HG02798 (cell line): ENCODE measurements around the gene C12orf54.
"Not testable (repeated sequence)": the region's sequence is repeated elsewhere in the genome, so short reads cannot be mapped to it uniquely, and the experiment has no call there.

Source experiments
- ATAC-seq: cut with Tn5 transposase; IDR thresholded peaks from one replicate; pipeline ENCODE4 v1.9.1; 2021; ENCODE audit warnings: mild to moderate bottlenecking; ENCODE audit not compliant: unreplicated experiment, poor library complexity

C12orf54 gene

DNA sequence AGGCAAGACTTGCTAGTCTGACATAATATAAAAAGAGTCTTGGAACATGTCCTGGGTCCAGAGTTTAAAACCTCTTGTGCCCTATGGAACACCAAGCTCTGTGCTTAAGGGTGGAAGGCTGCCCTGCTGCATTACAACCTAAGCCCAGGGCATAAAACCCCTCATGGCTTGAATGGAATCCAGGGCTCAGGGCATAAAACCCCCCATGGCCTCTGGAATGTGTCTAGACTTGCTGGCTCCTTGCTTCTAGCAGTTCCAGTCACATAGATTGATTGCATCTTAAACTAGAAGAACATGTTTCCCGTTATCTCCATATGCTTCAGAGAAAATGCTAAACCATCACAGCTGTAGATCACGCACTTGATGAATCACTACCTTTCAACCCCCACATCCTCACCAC is 24.5 kb downstream of the C12orf54 start:
- ATAC-seq: not testable (repeated sequence)

DNA sequence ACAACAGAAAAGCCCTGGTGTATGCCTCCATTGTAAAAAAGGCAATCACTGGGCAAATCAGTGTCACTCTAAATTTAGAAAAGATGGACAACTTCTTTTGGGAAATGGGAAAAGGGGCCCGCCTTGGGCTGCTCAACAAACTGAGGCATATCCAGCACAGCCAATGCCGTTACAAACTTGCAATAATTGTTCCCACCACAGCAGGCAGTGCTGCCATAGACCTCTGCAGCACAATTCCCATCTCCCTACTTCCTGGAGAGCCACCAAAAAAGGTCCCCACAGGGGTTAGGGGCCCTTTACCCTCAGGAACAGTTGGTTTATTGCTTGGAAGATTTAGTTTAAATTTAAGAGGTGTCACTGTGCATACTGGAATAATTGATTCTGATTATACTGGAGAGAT is 26.7 kb downstream of the C12orf54 start:
- ATAC-seq: no peak

DNA sequence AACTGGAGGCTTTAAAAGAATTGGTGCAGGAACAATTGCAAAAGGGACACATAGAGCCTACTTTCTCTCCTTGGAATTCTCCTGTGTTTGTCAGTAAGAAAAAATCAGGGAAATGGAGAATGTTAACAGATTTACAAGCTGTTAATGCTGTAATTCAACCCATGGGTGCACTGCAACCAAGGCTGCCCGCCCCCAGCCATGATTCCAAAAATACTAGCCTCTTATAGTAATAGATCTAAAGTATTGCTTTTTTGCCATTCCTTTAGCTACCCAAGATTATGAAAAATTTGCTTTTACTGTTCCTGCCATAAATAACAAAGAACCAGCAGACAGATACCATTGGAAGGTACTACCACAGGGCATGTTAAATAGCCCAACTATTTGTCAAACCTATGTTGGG is 27.8 kb downstream of the C12orf54 start:
- ATAC-seq: no peak

DNA sequence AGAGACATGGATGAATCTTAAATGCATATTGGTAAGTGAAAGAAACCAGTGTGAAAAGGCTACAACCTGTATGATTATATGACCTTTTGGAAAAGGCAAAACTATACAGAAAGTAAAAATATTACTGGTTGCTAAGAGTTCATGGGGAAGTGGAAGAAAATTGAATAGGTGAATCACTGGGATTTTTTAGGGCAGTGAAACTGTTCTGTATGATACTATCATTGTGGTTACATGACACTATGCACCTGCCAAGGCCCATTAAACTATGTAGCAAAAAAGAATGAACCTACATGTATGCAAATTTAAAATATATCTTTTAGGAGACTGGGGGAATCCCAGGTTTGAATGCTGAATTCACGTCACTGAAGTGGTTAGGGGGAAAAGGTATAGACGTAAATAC is 30.6 kb downstream of the C12orf54 start:
- peak; percentile 95 for ATAC-seq

DNA sequence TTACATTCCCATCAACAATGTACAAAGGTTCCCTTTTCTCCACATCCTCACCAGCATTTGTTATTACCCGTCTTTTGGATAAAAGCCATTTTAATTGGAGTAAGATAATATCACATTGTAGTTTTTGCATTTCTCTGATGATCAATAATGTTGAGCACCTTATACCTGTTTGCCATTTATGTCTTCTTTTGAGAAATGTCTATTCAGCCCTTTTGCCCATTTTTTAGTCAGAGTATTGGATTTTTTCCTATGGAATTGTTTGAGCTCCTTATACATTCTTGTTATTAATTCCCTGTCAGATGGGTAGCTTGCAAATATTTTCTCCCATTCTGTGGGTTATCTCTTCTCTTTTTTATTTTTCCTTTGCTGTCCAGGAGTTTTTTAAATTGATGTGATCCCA is 32.4 kb downstream of the C12orf54 start:
- no peak for ATAC-seq

DNA sequence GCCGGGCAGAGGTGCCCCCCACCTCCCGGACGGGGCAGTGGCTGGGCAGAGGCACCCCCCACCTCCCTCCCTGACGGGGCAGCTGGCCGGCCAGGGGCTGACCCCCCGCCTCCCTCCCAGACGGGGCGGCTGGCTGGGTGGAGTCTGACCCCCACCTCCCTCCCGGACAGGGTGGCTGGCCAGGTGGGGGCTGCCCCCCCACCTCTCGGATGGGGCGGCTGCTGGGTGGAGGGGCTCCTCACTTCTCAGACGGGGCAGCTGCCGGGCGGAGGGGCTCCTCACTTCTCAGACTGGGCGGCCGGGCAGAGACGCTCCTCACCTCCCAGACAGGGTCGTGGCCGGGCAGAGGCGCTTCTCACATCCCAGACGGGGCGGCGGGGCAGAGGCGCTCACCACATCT is 38.1 kb downstream of the C12orf54 start:
- not testable (repeated sequence) for ATAC-seq

DNA sequence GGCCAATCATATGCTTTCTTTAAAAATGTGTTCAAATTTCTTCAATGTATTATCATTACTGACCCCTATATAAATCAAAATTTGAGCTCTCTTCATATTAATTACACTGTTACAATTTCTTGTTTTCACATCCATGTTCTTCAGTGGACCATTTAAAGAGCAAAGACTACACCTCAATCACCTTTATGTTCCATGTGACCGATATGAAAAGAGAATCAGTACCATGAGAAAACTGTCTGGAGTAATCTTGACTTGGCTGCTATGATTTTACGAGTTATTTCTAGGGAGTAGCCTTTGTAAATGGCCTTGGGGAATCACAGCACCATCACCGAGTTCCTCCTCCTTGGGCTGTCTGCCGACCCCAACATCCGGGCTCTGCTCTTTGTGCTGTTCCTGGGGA is 43.0 kb downstream of the C12orf54 start, which contains the start of gene OR8S1:
OR8S1 (plus strand) TSS at position 301 of the 400 bp plus-strand sequence; CDS start at position 301, 0 bp downstream.
- no peak for ATAC-seq

DNA sequence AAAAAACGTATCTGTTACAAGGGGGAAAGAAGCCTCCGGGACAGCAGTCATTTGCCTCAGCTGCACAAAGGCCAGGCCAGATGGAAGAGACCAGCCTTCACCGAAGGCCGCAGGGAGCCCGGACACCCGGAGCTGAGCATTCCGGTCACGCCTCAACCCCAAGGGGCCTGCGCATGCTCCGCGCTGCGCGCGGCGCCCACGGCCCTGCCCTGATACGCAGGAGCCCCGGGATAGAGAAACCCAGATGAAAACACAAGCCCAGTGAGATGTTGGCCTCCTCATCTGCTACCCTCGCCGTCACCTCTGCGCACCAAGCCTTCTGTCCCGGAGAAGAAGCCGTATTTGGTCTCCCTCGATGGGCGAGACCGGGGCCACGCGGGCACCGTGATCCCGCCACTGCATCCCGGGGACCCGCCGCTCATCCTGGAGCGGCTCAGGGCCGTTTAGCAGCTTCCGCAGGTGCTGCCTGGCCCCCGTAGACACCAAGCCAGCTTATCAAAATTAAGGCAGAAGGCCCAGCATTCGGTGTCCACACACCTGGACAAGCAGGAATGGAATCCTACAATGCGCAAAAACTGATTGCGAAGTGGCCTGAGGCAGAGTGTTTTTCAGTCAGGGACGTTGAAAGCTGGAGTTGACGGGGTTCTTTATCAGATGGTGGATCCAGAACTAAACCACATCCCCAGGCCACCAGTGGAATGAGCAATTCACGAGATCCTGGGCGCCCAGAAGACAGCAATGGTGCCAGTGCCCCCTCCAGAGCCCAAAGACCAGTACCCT is 45.8 kb downstream of the C12orf54 start:
- no peak for ATAC-seq

DNA sequence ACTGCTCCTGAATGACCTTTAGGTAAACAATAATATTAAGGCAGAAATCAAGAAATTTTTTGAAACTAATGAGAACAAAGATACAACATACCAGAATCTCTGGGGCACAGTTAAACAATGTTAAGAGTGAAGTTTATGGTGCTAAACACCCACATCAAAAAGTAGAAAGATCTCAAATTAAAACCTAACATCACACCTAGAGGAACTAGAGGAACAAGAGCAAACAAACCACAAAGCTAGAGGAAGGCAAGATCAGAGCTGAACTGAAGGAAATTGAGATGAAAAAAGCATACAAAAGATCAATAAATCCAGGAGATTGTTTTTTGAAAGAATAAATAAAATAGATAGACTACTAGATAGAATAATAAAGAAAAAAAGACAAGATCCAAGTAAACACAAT is 50.3 kb downstream of the C12orf54 start:
- ATAC-seq: no peak

DNA sequence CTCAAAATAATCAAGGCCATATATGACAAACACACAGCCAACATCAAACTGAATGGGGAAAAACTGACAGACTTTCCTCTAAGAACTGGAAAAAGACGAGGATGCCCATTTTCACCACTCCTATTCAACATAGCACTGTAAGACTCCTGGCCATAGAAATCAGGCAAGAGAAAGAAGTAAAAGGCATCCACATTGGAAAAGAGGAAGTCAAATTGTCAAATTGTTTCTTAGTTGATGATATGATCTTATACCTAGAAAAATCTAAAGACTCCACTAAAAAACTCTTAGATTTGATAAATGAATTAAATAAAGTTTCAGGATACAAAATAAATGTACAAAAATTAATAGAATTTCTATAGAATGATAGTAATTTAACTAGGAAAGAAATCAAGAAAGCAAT is 54.3 kb downstream of the C12orf54 start:
- ATAC-seq: no peak

DNA sequence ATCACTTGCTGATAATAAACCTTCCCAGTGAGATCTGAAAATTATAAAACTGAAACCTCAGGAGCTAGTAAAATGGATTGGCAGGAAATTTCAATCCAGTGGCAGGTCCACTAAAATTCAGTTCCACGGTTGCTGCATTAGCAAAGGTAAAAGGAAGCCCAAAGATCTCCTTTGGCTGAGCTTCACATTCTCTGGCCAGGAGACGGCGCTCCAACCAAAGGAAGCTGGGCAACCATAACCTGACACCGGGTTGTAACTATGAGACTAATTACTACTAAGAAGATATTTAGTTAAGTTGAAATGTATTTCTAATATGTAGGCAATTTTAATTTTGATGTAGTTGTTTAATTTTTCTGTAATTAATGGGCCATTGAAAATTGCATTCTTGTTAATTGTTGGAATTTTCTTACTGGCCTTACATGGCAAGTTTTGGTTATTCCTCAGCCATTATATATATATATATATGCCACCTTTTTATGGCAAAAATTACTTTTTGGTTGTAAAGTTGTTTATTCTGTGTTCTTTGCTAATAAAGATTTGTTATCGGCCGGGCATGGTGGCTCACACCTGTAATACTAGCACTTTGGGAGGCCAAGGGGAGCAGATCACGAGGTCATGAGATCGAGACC is 60.1 kb downstream of the C12orf54 start:
- ATAC-seq: no peak

DNA sequence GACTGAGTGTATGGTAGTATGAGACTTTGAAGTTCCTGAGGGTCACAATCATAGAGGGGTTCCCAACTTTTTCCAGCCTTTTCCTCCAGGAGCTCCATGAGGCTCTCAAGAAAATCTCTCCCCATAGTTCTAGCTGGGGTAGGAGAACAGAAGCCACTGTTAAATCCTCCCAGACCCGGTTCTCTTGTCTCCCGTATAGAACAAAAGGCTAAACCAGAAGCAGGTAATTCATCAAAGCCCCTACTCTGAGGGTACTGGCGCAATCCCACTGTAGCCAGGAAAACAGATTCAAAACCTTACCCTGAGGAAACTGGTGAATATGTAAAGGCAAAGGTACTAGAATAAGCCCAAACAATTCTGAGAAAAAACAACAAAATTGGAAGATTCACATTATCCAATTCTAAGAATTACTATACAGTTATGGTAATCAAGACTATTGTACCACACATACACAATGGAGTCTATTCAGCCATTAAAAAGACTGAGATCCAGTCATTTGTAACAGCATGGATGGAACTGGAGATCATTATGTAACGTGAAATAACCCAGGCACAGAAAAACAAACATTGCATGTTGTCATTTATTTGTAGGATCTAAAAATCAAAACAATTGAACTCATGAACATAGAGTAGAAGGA is 63.7 kb downstream of the C12orf54 start:
- no peak for ATAC-seq
